ENCODE data around the gene CEACAM1. TPM values are rescaled to one million over a fixed set of nuclear protein-coding genes. Genes with fewer than 3 reads are reported as not detected.
A peak's percentile ranks its signal among the peaks of the same experiment; 100 is the strongest.

Gene CEACAM1
- total RNA-seq, 6 experiments from 2014 or later, result 27.4 to 64.6 (median 45.7) TPM

GRCh38 chr19:42555801-42556200 is 27.5 kb upstream of the CEACAM1 start:
- DNase-seq (no peak), ATAC-seq (peak in 2 of 4 donors; percentile 7 to 28)
- no peak for TF ChIP-seq POLR2A (IDR thresholded peaks at IDR 0.05)
- TF ChIP-seq, protein P1, sequence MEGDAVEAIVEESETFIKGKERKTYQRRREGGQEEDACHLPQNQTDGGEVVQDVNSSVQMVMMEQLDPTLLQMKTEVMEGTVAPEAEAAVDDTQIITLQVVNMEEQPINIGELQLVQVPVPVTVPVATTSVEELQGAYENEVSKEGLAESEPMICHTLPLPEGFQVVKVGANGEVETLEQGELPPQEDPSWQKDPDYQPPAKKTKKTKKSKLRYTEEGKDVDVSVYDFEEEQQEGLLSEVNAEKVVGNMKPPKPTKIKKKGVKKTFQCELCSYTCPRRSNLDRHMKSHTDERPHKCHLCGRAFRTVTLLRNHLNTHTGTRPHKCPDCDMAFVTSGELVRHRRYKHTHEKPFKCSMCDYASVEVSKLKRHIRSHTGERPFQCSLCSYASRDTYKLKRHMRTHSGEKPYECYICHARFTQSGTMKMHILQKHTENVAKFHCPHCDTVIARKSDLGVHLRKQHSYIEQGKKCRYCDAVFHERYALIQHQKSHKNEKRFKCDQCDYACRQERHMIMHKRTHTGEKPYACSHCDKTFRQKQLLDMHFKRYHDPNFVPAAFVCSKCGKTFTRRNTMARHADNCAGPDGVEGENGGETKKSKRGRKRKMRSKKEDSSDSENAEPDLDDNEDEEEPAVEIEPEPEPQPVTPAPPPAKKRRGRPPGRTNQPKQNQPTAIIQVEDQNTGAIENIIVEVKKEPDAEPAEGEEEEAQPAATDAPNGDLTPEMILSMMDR (IDR thresholded peaks at IDR 0.05), result no peak
- intact Hi-C loops (cut with DNase I), result no loop called here
- no peaks in the 10 kb centered on the region for H3K36me3 ChIP-seq
- WGBS (ENCODE audit: insufficient coverage, low coverage, low lambda C conversion rate, missing lambda C conversion rate), result 27% methylated on average over 2 of the region's 10 CpGs
- no peak overlapping the region for H3K27ac ChIP-seq
- H3K27me3 ChIP-seq, result no peaks in the 10 kb centered on the region
- no peak overlapping the region for H3K4me3 ChIP-seq
- no peaks in the 10 kb centered on the region for H3K4me1 ChIP-seq
- no peaks in the 10 kb centered on the region for H3K9me3 ChIP-seq

DNA sequence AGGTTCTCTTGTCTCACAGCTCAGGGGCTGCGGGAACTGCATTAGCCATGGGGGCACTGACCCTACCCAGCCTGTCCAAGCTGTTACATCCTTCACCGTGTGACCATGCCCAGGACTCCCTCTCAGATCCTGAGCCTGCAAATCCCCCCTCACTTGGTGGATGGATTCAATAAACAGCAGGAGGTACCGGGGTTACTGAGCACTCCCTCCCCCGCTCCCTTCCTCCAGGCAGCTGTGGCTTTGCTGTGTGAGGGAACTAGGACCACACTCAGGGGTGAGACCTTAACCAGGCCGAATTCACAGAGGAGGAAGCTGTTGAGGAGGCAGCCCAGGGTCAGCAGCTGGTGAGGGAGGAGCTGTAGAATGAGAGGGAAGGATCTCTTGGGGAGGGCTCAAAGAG is 27.0 kb upstream of the CEACAM1 start:
- TF ChIP-seq, protein P1 (IDR thresholded peaks at IDR 0.05), result no peak
- TF ChIP-seq POLR2A (IDR thresholded peaks at IDR 0.05), result no peak
- H3K36me3 ChIP-seq, result no peaks in the 10 kb centered on the region
- ATAC-seq (peak; percentile 45 to 66 (median 50)), DNase-seq (no peak)
- H3K27me3 ChIP-seq, result no peaks in the 10 kb centered on the region
- no peak overlapping the region for H3K4me3 ChIP-seq
- no peak overlapping the region for H3K27ac ChIP-seq
- WGBS (ENCODE audit: insufficient coverage, low coverage, low lambda C conversion rate, missing lambda C conversion rate), result 17% methylated on average over 2 of the region's 5 CpGs
- no peaks in the 10 kb centered on the region for H3K9me3 ChIP-seq
- no peaks in the 10 kb centered on the region for H3K4me1 ChIP-seq
- intact Hi-C loops (cut with DNase I), result no loop called here

DNA sequence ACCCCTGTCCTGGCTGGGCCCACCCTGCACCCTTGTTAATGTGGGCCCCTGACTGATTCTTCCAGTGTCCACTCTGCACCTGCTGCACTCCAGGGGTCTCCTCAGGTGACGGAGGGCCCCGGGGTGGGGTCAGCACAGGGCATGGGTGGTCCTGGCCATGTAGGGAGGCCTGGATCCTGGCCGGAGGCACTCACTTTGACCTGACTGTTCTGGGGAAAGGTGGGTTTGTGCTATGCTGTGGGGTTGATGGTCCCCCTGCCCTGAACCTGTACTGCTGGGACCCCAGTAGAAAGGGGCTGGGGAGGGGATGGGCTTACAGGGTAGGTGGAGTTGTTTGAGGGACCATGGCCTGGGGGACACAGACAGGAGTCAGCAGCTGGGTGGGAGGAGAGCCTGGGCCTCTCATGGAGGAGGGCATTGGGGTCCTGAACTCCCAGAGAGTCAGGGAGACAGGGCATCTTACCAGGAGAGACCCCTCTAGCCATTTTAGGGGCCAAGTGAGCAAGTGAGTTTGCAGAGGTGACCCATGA is 25.8 kb upstream of the CEACAM1 start:
- DNase-seq, result no peak
- WGBS (ENCODE audit: insufficient coverage, low coverage, low lambda C conversion rate, missing lambda C conversion rate), result no CpG with 5 or more reads among the region's 3 CpGs
- intact Hi-C loops (cut with DNase I), result no loop called here
- no peaks in the 10 kb centered on the region for H3K4me1 ChIP-seq
- no peaks in the 10 kb centered on the region for H3K9me3 ChIP-seq
- H3K27ac ChIP-seq, result no peak overlapping the region
- H3K36me3 ChIP-seq, result no peaks in the 10 kb centered on the region
- no peaks in the 10 kb centered on the region for H3K27me3 ChIP-seq
- no peak overlapping the region for H3K4me3 ChIP-seq
- TF ChIP-seq, protein P1 (IDR thresholded peaks at IDR 0.05), result no peak
- no peak for TF ChIP-seq POLR2A (IDR thresholded peaks at IDR 0.05)
- ATAC-seq, result no peak

- Histone ChIP-seq H3K27ac (no peak overlapping the region), H3K36me3 (no peaks in the 10 kb centered on the region), H3K4me3 (no peak overlapping the region), H3K4me1 (no peaks in the 10 kb centered on the region), H3K27me3 (no peaks in the 10 kb centered on the region), H3K9me3 (no peaks in the 10 kb centered on the region)
- TF ChIP-seq, protein P1 (IDR thresholded peaks at IDR 0.05), result no peak
- no peak for TF ChIP-seq POLR2A (IDR thresholded peaks at IDR 0.05)
- peak; percentile 40 to 64 (median 54) for ATAC-seq
- peak in 1 of 3 donors; percentile 28 for DNase-seq
- WGBS (ENCODE audit: insufficient coverage, low coverage, low lambda C conversion rate, missing lambda C conversion rate), result 37% methylated on average over 3 of the region's 8 CpGs
- intact Hi-C loops (cut with DNase I), result no loop called here
These were observed 25.2 kb upstream of the CEACAM1 start for GRCh38 chr19:42553292-42554045.

All from right lobe of liver (tissue), 6 donors.